Stimulated activated CD4-positive, alpha-beta T cell treated with anti-CD3 and anti-CD28 coated beads, Interleukin-4, amount 100 ng/mL, for 1 hour (primary cell): Measurements from ENCODE around the gene RPA4.
"Not testable (repeated sequence)": the region's sequence is repeated elsewhere in the genome, so short reads cannot be mapped to it uniquely, and the experiment has no call there.

Source experiments
- DNase-seq: peaks from one replicate; pipeline ENCODE4 v3.0.0-alpha.2; 2020

The RPA4 gene, protein sequence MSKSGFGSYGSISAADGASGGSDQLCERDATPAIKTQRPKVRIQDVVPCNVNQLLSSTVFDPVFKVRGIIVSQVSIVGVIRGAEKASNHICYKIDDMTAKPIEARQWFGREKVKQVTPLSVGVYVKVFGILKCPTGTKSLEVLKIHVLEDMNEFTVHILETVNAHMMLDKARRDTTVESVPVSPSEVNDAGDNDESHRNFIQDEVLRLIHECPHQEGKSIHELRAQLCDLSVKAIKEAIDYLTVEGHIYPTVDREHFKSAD

GRCh38 chrX:96883608-96884007 is at the start of gene RPA4:
Gene RPA4 (plus strand): TSS chrX:96883908. CDS start chrX:96884311, 403 bp downstream.
- DNase-seq: no peak

GRCh38 chrX:96834137-96834536 is 49.6 kb upstream of the RPA4 start:
- no peak for DNase-seq

DNA sequence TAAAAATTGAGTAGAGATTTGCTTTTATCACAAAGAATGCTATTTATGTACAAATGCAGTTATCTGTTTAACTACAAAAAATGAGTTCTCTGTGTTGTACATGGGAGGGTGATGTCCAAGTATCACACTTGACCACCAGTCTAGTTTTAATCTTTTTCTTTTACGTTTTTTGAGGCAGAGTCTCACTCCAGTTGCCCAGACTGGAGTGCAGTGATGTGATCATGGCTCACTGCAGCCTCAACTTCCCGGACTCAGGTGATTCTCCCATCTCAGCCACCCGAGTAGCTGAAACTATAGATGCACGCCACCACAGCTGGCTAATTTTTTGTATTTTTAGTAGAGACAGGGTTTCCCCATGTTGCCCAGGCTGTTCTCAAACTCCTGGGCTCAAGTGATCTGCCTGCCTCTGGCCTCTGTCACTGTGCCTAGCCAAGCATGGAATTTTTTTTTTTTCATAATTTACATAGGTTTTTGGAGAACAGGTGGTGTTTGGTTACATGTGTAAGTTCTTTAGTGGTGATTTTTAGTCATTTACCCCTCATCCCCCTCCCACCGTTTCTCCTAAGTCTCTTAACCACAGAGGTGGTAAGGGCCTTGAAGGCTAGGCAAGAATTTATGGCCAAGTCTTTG is 47.9 kb upstream of the RPA4 start:
- no peak for DNase-seq

- no peak for DNase-seq
These were observed 45.9 kb upstream of the RPA4 start for GRCh38 chrX:96837808-96838207.

- no peak for DNase-seq
These were observed 45.2 kb upstream of the RPA4 start for GRCh38 chrX:96838537-96838936.

GRCh38 chrX:96841325-96841724 is 42.4 kb upstream of the RPA4 start:
- no peak for DNase-seq

DNA sequence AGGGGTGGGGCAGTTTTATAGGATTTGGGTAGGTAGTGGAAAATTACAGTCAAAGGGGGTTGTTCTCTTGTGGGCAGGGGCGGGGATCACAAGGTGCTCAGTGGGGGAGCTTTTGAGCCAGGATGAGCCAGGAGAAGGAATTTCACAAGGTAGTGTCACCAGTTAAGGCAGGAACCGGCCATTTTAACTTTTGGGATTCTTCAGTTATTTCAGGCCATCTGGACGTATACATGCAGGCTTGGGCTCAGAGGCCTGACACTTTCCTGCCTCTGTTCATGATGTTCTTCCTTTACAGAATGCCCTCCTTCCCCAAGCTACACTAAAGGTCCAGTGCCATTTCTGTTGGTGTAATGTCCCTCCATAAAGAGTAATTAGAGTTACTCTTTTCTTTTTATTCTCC is 41.8 kb upstream of the RPA4 start:
- DNase-seq: not testable (repeated sequence)

DNA sequence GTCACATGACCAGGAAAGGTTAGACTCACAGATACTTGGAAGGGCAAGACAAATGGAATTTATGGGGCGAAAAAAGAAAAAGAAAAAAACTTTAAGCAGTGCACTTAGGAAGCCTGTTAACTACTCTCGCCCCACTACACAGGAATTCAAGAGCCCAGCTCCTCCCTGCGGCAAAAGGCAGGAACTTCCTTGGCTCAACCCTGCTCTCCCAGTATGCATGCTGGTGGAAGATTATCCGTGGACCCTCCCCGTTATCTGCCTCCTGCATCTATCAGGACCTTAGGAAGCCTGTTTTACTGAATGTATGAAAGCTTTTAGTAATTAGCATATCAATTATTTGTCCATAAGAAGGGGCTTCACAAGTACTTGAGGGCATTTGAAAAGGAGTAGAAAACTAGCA is 40.1 kb upstream of the RPA4 start:
- no peak for DNase-seq

- no peak for DNase-seq
These were observed 36.9 kb upstream of the RPA4 start for GRCh38 chrX:96846841-96847240.

GRCh38 chrX:96859422-96859821 is 24.3 kb upstream of the RPA4 start:
- not testable (repeated sequence) for DNase-seq

GRCh38 chrX:96861218-96861617 is 22.5 kb upstream of the RPA4 start:
- DNase-seq: no peak

DNA sequence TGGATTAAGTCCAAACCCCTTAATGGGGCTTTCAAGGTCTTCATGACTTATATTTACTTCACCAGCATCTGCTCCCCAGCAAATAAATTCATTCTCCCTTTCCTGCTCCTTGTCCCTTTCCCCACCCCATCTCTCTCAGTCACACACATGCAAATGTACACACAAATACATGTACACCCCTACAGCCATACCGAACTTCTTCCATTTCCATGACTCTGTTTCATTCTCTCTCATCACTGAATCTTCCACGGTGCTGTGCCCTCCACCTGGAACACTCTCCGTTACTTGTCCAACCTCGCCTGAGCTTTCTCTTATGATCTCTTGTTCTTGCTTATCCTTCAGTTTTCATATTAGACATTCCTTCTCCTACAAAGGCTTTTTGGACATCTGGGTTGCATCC is 22.0 kb upstream of the RPA4 start:
- no peak for DNase-seq

DNA sequence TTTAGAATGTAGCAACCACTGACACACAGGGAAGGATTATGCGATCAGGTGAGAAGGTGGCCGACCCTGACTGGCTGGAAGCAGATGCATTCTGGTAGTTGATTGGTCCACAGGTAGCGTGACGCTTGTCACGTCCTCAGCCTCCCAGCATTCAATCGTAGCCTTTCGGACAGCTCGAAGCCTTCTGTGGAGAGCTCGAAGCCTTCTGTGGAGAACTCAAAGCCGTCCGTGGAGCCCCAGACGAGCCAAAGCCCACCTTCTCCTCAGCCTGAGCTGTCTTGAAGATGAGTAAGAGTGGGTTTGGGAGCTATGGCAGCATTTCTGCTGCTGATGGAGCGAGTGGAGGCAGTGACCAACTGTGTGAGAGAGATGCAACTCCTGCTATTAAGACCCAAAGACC is 319 bp downstream of the RPA4 start:
- no peak for DNase-seq

DNA sequence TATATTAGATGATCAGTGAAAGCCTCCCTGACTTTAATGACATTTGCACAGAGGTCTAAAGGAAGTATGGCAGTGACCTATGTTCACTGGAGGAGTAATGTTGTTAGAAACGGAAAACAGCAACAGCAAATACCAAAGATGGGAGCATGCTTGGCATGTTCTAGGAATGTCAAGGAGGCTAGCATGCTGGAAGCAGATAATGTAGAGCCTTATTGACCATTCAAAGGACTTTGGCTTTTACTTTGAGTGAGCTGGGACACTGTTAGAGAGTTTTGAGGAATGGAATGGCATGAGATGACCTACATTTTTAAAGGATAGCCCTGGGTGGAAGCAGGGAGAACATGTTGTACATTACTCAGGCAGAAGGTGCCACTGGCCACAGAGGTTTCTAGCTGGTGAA is 6.0 kb downstream of the RPA4 start:
- DNase-seq: no peak

DNA sequence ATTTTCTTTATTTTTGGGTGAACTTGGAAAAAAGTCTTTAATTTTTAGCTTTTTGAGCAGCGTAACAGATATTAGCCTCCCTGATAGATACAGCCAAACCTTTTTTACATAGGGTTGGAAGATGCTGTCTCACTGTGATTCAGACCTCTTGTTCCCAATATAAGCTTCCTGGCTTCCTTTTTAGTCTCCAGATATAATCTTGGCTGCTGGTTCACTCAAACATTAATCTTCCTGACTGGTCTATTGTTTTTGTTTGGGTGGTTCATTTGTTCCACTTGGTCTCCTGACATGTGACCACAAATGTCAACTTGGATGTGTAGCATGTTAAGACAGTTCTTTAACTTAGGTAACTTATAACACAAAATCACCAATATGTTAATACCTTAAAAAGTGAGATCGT is 23.0 kb downstream of the RPA4 start:
- DNase-seq: no peak

DNA sequence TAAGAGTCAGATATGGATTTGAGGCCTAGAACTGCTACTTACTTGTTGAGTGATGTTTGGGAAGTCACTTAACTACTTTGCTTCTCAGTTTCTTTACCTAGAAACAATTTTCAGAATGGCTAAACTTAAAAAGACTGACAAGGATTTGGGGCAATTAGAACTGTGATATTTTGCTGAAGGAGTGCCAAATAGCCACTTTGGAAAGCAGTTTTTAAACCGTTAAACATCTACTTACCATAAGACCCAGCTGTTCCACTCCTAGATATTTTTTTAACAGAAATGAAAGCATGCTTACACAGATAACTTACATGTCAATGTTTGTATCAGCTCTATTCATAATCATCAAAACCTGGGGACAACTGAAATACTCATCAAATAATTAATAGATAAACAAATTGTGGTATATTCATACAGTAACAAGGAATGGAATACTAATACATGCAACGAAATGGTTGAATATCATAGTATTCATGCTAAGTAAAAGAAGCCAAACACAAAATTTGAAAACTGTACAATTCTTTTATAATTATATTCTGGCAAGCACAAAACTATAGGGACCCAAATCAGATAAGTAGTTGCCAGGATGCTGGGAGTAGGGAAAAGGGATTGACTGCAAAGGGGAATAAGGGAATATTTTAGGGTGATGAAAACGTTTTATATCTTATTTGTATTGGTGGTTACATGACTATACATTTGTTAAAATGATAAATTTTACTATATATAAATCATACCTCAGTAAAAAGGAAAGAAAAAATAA is 24.0 kb downstream of the RPA4 start:
- no peak for DNase-seq

DNA sequence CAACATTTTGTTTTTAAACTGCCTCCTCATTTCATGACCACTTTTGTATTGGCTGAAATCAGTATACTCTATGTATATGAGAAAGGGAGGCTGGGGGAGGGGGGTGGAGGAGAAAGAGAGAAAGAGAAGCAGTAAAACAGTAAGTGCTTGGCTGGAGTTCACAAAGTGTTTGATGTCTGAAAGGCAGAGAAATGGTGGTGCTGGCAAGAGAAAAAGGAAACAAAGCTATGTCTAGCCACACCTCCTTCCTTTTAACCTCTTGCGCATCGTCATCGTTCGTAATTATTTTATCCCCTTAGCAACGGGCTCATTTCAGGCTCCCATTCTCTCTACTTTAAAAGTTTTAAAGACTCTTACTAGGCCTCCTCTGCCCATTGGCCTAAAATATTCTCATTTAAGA is 25.6 kb downstream of the RPA4 start:
- no peak for DNase-seq

GRCh38 chrX:96918864-96919263 is 35.2 kb downstream of the RPA4 start:
- DNase-seq: no peak

DNA sequence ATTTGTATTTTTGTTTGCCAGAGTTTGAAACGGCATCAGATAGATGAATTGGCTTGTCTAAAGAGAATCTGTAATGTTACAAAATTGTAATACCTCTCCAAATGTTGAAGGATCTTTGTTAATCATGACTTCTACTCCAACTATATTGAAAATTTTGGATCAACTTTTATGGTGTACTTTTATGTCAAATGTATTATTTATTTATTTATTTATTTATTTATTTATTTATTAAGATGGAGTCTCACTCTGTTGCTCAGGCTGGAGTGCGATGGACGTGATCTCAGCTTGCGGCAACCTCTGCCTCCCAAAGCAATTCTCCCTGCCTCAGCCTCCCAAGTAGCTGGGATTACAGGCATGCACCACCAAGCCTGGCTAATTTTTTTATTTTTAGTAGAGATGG is 36.0 kb downstream of the RPA4 start:
- DNase-seq: no peak

DNA sequence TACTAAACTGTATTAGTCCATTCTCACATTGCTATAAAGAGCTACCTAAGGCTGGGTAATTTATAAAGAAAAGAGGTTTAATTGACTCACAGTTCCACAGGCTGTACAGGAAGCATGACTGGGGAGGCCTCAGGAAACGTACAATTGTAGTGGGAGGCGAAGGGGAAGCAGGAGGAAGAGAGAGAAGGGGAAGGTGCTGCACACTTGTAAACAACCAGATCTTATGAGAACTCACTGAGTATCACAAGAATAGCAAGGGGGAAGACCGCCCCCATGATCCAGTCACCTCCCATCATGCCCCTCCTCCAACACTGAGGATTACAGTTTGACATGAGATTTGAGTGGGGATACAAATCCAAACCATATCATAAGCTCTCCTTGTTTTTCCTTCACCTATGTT is 40.9 kb downstream of the RPA4 start:
- DNase-seq: no peak

DNA sequence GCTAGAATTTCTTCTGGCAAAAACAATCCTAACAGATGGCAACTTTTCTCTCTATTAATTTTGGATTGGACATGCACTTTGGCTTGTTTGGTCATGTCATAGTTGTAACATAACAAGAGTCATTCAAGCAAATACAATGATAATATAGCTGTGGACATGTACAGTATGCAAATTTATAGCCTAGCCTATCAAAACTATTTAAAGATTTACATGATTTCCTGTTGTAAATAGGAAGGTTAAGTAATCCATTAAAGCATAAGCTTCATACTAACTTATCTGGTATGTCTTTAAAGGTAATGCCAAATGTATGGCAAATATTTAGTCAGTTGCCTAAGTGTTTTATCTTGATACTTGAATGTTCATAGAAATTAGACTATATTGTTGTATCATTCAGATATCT is 45.3 kb downstream of the RPA4 start:
- DNase-seq: no peak
